Hepatocyte (in vitro differentiated cells): ENCODE results near the gene ADORA1. TPM values are rescaled to one million over a fixed set of nuclear protein-coding genes. Genes with fewer than 3 reads are reported as not detected.

Source experiments
- DNase-seq: peaks from one replicate; pipeline ENCODE4 v3.0.0-alpha.2; 2016; ENCODE audit warnings: low spot score
- H2AFZ ChIP-seq: fragments of 200-600 bp; sonication (generic); 2 replicates; pipeline ENCODE4 v1.6.0; 2016; ENCODE audit warnings: antibody characterized with exemption, mild to moderate bottlenecking
- H3K27ac ChIP-seq: fragments of 200-600 bp; sonication (generic); 2 replicates; pipeline ENCODE4 v1.5.1; 2016; ENCODE audit warnings: mild to moderate bottlenecking
- H3K27me3 ChIP-seq: fragments of 200-600 bp; sonication (generic); 2 replicates; pipeline ENCODE4 v1.6.1; 2016
- H3K36me3 ChIP-seq: fragments of 200-600 bp; sonication (generic); replicated peaks from 2 replicates; pipeline ENCODE4 v1.5.1; 2016; ENCODE audit warnings: low read depth; ENCODE audit not compliant: insufficient read depth
- H3K4me1 ChIP-seq: fragments of 200-600 bp; sonication (generic); 2 replicates; pipeline ENCODE4 v1.5.1; 2016; ENCODE audit warnings: mild to moderate bottlenecking, moderate library complexity; ENCODE audit not compliant: insufficient read depth
- H3K4me2 ChIP-seq: fragments of 200-600 bp; sonication (generic); 2 replicates; pipeline ENCODE4 v1.6.0; 2016
- H3K4me3 ChIP-seq: fragments of 200-600 bp; sonication (generic); 2 replicates; pipeline ENCODE4 v1.5.1; 2016; ENCODE audit warnings: mild to moderate bottlenecking
- H3K79me2 ChIP-seq: fragments of 200-600 bp; sonication (generic); 2 replicates; pipeline ENCODE4 v1.6.0; 2017; ENCODE audit warnings: mild to moderate bottlenecking
- H3K9me2 ChIP-seq: fragments of 200-600 bp; sonication (generic); replicated peaks from 2 replicates; pipeline ENCODE4 v1.6.0; 2017; ENCODE audit warnings: mild to moderate bottlenecking; ENCODE audit not compliant: insufficient read depth
- H3K9me3 ChIP-seq: fragments of 200-600 bp; sonication (generic); 2 replicates; pipeline ENCODE4 v1.5.1; 2016; ENCODE audit warnings: low read depth, mild to moderate bottlenecking
- H4K20me1 ChIP-seq: fragments of 200-600 bp; sonication (generic); 2 replicates; pipeline ENCODE4 v1.6.0; 2016; ENCODE audit warnings: mild to moderate bottlenecking; ENCODE audit not compliant: insufficient read depth, poor library complexity, severe bottlenecking
- CTCF ChIP-seq: fragments of 200-600 bp; sonication (generic); IDR thresholded peaks from 2 replicates; pipeline ENCODE4 v1.5.1; 2016; ENCODE audit warnings: antibody characterized with exemption, mild to moderate bottlenecking; ENCODE audit not compliant: poor library complexity
- EZH2 ChIP-seq: fragments of 200-600 bp; sonication (generic); IDR thresholded peaks from 2 replicates; pipeline ENCODE4 v1.6.1; 2016; ENCODE audit warnings: antibody characterized with exemption, mild to moderate bottlenecking, borderline replicate concordance
- EZH2phosphoT487 ChIP-seq: fragments of 200-600 bp; sonication (generic); IDR thresholded peaks from one replicate; pipeline ENCODE4 v1.6.1; 2018; ENCODE audit warnings: antibody characterized with exemption, mild to moderate bottlenecking, low read depth, moderate library complexity; ENCODE audit not compliant: unreplicated experiment, severe bottlenecking
- WGBS: methylation state at CpG from one replicate; pipeline ENCODE4 v1.1.6; 2016; ENCODE audit warnings: low lambda C conversion rate; ENCODE audit errors: missing lambda C conversion rate; 5-methylcytosine and 5-hydroxymethylcytosine counted together
- polyA plus RNA-seq: library from polyadenylated mRNA; unstranded; fragments of >200 nt; fragmentation: Nextera tagmentation; extraction: Ambion mirVana; gene quantifications from 2 replicates; pipeline ENCODE4 v1.2.1, GENCODE V29; 2016
- total RNA-seq: library from RNA; depleted of rRNA; stranded (reverse); fragments of >200 nt; gene quantifications from 2 replicates; pipeline ENCODE4 v1.2.3, GENCODE V29; 2014

The ADORA1 gene
- total and polyA plus RNA-seq, 2 experiments from 2014 or later, result 2.0 to 2.3 TPM

- no peaks in the 10 kb centered on the region for H3K36me3 ChIP-seq
- H2AFZ ChIP-seq, result no peak overlapping the region
- H4K20me1 ChIP-seq, result no peaks in the 10 kb centered on the region
- no peaks in the 10 kb centered on the region for H3K9me3 ChIP-seq
- H3K27me3 ChIP-seq, result no peaks in the 10 kb centered on the region
- DNase-seq, result no peak
- H3K9me2 ChIP-seq, result no peaks in the 10 kb centered on the region
- no peak overlapping the region for H3K4me3 ChIP-seq
- no peaks in the 10 kb centered on the region for H3K79me2 ChIP-seq
- TF ChIP-seq CTCF (no peak), EZH2 (no peak), EZH2phosphoT487 (no peak)
- H3K27ac ChIP-seq, result no peak overlapping the region
- WGBS, result 92% methylated on average over 8 of the region's 8 CpGs
- peaks cover 6% of the 10 kb centered on the region for H3K4me1 ChIP-seq
- no peak overlapping the region for H3K4me2 ChIP-seq
These were observed 12.5 kb downstream of the ADORA1 start for GRCh38 chr1:203139976-203140475.

- Histone ChIP-seq H3K9me2 (no peaks in the 10 kb centered on the region), H3K4me2 (no peak overlapping the region), H3K27ac (no peak overlapping the region), H3K4me3 (no peak overlapping the region), H4K20me1 (no peaks in the 10 kb centered on the region), H3K27me3 (no peaks in the 10 kb centered on the region), H3K79me2 (no peaks in the 10 kb centered on the region), H2AFZ (no peak overlapping the region), H3K9me3 (no peaks in the 10 kb centered on the region), H3K36me3 (no peaks in the 10 kb centered on the region), H3K4me1 (no peaks in the 10 kb centered on the region)
- DNase-seq, result no peak
- WGBS, result 73% methylated on average over 5 of the region's 5 CpGs
- no peak for TF ChIP-seq CTCF
- TF ChIP-seq EZH2phosphoT487, result no peak
- no peak for TF ChIP-seq EZH2
These were observed 13.4 kb downstream of the ADORA1 start for GRCh38 chr1:203140743-203141520.

GRCh38 chr1:203142124-203142523, 14.6 kb downstream of the ADORA1 start:
- no peak overlapping the region for H3K27ac ChIP-seq
- no peaks in the 10 kb centered on the region for H3K4me1 ChIP-seq
- H3K4me2 ChIP-seq, result no peak overlapping the region
- TF ChIP-seq CTCF (no peak), EZH2 (no peak), EZH2phosphoT487 (no peak)
- DNase-seq, result no peak
- 93% methylated on average over 6 of the region's 6 CpGs for WGBS
- H3K79me2 ChIP-seq, result no peaks in the 10 kb centered on the region
- no peaks in the 10 kb centered on the region for H3K9me3 ChIP-seq
- no peaks in the 10 kb centered on the region for H3K36me3 ChIP-seq
- H4K20me1 ChIP-seq, result no peaks in the 10 kb centered on the region
- no peak overlapping the region for H2AFZ ChIP-seq
- H3K27me3 ChIP-seq, result no peaks in the 10 kb centered on the region
- H3K9me2 ChIP-seq, result no peaks in the 10 kb centered on the region
- no peak overlapping the region for H3K4me3 ChIP-seq
